ENCODE measurements around the gene PODN.

Gene PODN

DNA sequence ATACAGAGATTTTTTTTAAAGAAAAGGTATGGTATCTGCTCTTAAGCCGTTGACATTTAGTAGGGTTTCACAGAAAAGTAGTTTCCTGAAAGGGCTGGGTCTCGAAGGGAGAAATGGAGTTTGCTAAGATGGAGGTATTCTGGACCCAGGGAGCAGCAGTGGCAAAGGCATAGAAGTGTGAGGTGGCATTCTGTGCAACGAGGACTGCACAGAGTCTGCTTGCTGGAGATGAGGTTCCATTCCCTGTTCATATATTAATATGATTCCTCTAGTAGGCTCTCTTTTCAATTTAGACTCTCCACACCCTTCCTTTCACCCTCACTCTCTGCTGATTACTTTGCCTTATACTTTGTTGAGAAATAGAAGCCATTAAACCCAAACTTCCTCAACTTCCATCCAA lies 38.5 kb upstream of the PODN start:
- DNase-seq (ENCODE audit: low read depth) = no peak
- TF ChIP-seq, protein P1, sequence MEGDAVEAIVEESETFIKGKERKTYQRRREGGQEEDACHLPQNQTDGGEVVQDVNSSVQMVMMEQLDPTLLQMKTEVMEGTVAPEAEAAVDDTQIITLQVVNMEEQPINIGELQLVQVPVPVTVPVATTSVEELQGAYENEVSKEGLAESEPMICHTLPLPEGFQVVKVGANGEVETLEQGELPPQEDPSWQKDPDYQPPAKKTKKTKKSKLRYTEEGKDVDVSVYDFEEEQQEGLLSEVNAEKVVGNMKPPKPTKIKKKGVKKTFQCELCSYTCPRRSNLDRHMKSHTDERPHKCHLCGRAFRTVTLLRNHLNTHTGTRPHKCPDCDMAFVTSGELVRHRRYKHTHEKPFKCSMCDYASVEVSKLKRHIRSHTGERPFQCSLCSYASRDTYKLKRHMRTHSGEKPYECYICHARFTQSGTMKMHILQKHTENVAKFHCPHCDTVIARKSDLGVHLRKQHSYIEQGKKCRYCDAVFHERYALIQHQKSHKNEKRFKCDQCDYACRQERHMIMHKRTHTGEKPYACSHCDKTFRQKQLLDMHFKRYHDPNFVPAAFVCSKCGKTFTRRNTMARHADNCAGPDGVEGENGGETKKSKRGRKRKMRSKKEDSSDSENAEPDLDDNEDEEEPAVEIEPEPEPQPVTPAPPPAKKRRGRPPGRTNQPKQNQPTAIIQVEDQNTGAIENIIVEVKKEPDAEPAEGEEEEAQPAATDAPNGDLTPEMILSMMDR (IDR thresholded peaks at IDR 0.05; ENCODE audit: low read depth, low read length, missing control alignments) = no peak
- no peak overlapping the region for H3K4me3 ChIP-seq (ENCODE audit: low read depth, low read length)

DNA sequence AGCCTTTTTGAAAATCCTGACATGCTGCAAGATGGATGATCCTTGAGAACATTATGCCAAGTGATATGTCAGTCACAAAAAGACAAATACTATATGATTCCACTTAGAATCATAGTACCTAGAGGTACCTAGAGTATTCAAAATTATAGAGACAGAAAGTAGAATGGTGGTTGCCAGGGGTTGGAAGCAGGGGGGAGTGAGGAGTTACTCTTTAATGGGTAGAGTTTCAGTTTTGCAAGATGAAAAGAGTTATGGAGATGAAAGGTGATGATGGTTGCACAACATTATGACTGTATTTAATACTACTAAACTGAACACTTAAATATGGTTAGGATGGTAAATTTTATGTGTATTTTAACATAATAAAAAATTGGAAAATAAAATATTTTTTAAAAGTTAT lies 37.9 kb upstream of the PODN start:
- TF ChIP-seq, protein P1 (IDR thresholded peaks at IDR 0.05; ENCODE audit: low read depth, low read length, missing control alignments) = no peak
- H3K4me3 ChIP-seq (ENCODE audit: low read depth, low read length) = no peak overlapping the region
- DNase-seq (ENCODE audit: low read depth) = no peak

DNA sequence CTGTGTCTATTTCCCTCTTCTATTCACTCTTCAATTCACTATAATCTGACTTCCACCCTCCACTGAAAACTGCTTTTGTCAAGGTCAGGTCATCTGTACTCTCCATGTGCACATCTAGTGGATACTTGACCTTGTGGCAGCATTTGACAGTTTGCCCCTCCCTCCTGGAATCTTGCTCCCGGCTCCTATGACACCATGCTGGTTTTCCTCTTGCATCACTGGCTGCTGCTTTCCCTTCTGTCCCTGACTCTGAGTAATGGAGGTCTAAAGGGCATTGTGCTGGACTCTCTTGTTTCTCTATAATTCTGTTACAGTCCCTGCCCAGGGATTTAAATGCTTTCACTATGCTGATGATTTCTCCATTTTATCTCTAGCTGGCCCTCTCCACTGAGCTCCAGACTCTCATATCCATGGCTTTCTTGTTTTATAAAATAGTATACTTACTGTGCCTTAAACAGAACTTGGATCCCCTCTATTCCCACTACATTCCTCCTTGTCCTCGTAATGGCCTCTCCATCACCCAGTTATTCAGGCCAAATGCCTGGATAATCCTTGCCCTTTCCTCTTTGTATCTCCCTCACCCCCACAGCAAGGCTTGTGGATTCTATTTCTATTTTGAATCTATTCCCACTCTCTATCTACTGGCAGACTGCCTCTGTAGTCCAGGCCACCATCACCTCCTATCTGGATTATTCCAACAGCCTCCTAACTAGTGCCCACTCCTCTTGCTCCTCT lies 36.8 kb upstream of the PODN start:
- TF ChIP-seq, protein P1 (IDR thresholded peaks at IDR 0.05; ENCODE audit: low read depth, low read length, missing control alignments) = no peak
- no peak for DNase-seq (ENCODE audit: low read depth)
- H3K4me3 ChIP-seq (ENCODE audit: low read depth, low read length) = no peak overlapping the region

DNA sequence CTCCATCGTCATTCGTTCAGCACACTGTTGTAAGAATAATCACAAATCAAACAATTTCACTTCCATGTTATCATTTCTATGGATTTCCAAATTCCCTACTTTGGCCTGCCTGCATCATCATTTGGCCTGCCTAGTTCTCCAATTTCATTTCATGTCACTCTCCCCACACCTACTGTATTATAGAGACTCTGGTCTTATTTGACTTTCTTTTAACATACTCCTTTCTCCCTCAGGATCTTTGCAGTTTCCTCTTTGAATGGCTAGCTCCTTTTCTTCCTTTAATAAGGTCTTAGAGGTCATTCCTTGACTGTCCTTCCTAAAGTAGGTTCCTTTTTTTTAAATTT lies 36.3 kb upstream of the PODN start:
- TF ChIP-seq, protein P1 (IDR thresholded peaks at IDR 0.05; ENCODE audit: low read depth, low read length, missing control alignments) = no peak
- no peak for DNase-seq (ENCODE audit: low read depth)
- H3K4me3 ChIP-seq (ENCODE audit: low read depth, low read length) = no peak overlapping the region

DNA sequence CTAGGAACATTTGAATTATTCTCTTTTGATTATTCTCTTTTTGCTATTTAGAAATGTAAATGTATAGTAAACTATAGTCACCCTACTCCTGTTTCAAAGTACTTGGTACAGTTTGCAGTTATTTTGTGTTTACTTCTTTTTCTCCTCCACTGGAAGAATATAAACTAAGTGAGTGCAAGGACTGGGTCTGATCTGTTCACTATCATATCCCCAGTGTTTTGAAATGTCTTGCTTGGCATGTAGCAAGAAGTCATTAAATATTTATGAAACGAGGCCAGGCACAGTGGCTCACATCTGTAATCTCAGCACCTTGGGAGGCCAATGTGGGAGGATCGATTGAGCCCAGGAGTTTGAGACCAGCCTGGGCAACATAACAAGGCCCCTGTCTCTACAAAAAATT lies 35.8 kb upstream of the PODN start:
- no peak overlapping the region for H3K4me3 ChIP-seq (ENCODE audit: low read depth, low read length)
- TF ChIP-seq, protein P1 (IDR thresholded peaks at IDR 0.05; ENCODE audit: low read depth, low read length, missing control alignments) = no peak
- DNase-seq (ENCODE audit: low read depth) = no peak

DNA sequence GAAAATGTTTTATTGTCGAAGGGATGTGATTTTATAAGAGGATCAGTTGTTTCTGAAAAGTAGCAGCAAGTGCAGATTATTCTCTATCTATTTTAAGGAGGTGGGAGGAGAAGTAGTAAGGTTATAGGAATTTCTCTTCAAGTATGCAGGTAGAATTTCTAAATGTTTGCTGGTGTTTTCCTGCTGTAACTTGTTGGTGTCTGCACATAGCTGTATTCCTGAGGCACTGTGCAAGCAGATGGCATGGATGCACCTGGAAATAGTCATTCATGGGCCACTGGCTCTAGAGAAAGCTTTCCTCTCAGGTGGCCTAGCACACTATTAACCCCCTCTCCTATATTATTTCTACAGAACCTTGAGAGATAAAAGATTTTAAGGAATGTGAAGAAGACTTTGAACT lies 30.3 kb upstream of the PODN start:
- no peak for DNase-seq (ENCODE audit: low read depth)
- no peak overlapping the region for H3K4me3 ChIP-seq (ENCODE audit: low read depth, low read length)
- TF ChIP-seq, protein P1 (IDR thresholded peaks at IDR 0.05; ENCODE audit: low read depth, low read length, missing control alignments) = no peak

DNA sequence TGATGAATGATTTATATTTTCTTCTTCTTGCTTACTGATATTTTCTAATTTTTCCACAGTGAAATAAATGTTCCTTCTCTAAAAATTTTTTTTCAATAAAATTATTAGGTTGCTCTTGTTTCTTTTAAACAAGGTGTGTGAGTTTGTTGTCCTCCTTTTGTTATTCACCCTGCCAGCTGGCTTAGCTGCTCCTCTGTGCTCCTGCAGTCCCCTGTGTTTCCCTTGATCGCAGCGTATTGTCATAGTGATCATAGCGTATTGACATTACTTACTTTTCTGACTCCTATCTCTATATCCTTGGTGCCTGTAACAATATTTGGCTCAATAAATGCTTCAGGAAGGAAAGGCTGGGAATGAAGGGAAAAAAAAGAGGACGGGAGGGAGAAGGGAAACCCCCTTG lies 24.9 kb upstream of the PODN start:
- no peak overlapping the region for H3K4me3 ChIP-seq (ENCODE audit: low read depth, low read length)
- no peak for DNase-seq (ENCODE audit: low read depth)
- TF ChIP-seq, protein P1 (IDR thresholded peaks at IDR 0.05; ENCODE audit: low read depth, low read length, missing control alignments) = no peak
